C4-2B (cell line): ENCODE data around the gene MAGI2.

Source experiments
- ZFX ChIP-seq: fragments of 450-650 bp; IDR thresholded peaks from 2 replicates; pipeline ENCODE4 v1.6.1; 2017
- TF ChIP-seq, protein P1 (sequence below): fragments of 450-650 bp; conservative IDR thresholded peaks from 2 replicates; pipeline ENCODE4 v1.5.1; 2017; ENCODE audit warnings: mild to moderate bottlenecking

- TF ChIP-seq, protein P1, sequence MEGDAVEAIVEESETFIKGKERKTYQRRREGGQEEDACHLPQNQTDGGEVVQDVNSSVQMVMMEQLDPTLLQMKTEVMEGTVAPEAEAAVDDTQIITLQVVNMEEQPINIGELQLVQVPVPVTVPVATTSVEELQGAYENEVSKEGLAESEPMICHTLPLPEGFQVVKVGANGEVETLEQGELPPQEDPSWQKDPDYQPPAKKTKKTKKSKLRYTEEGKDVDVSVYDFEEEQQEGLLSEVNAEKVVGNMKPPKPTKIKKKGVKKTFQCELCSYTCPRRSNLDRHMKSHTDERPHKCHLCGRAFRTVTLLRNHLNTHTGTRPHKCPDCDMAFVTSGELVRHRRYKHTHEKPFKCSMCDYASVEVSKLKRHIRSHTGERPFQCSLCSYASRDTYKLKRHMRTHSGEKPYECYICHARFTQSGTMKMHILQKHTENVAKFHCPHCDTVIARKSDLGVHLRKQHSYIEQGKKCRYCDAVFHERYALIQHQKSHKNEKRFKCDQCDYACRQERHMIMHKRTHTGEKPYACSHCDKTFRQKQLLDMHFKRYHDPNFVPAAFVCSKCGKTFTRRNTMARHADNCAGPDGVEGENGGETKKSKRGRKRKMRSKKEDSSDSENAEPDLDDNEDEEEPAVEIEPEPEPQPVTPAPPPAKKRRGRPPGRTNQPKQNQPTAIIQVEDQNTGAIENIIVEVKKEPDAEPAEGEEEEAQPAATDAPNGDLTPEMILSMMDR: no peak
- TF ChIP-seq ZFX: no peak
Measured at GRCh38 chr7:78017591-78018100, 1435.8 kb downstream of the MAGI2 start.
